GM12891 (cell line): ENCODE results near the gene RBFOX1.

Experiments used
- POLR2A ChIP-seq: IDR thresholded peaks from 2 replicates; pipeline ENCODE4 v1.6.1; 2011; ENCODE audit warnings: low read depth, low read length, control low read depth
- POLR2AphosphoS5 ChIP-seq: IDR thresholded peaks from 2 replicates; pipeline ENCODE4 v1.6.1; 2011; ENCODE audit warnings: low read depth, low read length, control low read depth
- SPI1 ChIP-seq: IDR thresholded peaks from 2 replicates; pipeline ENCODE4 v1.6.1; 2011; ENCODE audit warnings: low read depth, low read length, control low read depth

DNA sequence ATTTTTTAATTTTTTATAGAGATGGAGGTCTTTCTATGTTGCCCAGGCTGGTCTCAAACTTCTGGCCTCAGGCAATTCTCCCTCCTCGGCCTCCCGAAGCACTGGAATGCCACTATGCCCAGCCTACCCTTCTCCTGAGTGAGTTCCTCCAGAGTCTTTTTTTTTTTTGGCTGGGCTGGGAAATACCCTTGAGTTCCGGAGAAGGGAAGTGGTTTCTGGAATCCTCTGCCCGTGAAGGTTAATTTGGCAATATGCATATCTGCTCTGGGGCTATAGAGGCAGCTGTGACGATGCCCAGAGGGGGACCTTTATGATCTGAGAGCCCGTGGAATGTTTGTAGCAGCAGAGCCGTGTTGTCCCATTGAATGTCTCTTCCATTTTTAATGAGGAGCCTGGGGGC, 217.5 kb downstream of the RBFOX1 start:
- no peak for TF ChIP-seq SPI1
- TF ChIP-seq POLR2AphosphoS5 = no peak
- TF ChIP-seq POLR2A = no peak
